ENCODE results near the gene COPB1.

The COPB1 gene

GRCh38 chr11:14425621-14426020, 74.0 kb downstream of the COPB1 start:
- no peak for FAIRE-seq

DNA sequence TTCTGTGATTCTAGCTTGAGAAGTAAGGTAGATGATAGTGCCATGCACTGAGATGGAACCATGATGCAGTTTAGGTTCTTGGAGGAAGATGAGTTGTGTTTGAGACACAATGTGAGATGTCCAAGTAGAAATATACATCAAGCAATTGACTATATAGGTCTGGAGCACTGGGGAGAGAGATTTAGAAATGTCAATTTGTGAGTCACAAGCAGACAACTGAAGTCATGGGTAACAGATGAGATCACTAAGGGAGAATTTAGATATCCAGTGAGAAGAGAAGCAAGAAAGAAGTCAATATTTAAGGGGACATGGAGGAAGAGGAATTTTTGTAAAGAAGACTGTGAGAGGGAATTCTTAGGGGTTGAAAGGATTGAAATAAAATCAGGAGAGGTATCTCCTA, 75.5 kb downstream of the COPB1 start:
- FAIRE-seq, result no peak

GRCh38 chr11:14423633-14424032, 76.0 kb downstream of the COPB1 start:
- FAIRE-seq, result no peak

GRCh38 chr11:14422814-14423182, 76.8 kb downstream of the COPB1 start:
- FAIRE-seq, result no peak

DNA sequence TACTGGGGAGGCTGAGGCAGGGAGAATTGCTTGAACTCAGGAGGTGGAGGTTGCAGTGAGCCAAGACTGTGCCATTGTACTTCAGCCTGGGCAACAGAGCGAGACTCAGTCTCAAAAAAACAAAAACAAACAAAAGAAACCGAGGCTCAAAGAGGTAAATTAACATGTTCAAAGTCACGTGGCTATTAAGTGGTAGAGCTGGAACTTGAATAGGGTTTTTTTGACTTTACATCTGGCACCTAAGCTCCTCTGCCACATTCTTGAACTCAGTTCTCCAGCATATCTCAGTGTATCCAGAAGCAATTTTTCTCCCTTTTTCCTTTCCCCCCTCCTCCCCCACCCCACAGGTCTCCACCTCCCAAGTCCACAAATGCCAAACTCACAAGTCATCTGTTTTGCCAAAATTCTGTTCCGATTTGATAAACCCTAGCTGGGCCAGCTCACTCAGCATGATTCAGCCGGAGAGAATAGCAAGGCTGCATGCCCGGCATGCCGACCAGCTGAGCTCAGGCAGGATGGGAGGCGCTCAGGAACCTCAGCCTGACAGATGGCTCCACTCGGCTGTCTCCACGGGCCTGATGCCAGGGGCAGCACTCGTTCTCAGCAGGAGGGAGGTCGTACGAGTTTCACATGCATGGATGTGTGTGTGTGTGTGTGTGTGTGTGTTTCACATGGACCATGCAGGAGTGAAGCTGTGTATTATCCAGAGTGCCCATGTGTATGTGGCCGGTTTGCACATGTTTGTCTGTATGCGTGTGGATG, 77.4 kb downstream of the COPB1 start:
- no peak for FAIRE-seq

- no peak for FAIRE-seq
These were observed 79.4 kb downstream of the COPB1 start for GRCh38 chr11:14420223-14420622.

DNA sequence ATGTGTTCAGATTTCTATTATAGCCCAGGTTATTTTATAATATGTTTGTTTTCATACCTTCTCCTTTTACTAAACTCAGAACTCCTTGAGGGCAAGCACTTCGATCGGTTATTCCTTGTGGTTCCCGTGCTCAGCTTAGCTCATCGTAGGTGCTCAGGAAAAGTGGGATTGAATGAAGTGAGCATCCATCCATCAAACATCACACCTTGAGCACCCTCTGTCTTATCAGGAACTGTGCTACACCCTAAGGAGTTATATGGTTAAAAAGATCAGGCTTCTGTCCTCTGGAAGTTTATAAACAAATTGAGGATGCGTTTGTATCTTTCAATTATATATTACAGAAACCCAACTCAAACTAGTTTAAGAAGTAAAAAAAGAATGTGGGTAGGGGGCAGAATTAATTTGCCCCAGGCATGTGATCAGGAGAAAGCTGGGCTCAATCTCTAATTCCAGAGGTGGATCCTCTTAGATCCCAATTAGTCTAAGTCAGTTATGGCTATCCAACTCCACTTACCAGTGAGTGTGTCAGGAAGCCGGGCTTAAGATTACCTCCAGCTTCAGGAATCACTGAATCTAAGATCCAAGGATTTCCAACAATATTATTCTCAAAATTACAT, 80.7 kb downstream of the COPB1 start:
- no peak for FAIRE-seq

- FAIRE-seq, result no peak
These were observed 81.8 kb downstream of the COPB1 start for GRCh38 chr11:14417617-14418374.

GRCh38 chr11:14417186-14417585, 82.4 kb downstream of the COPB1 start:
- FAIRE-seq, result no peak

DNA sequence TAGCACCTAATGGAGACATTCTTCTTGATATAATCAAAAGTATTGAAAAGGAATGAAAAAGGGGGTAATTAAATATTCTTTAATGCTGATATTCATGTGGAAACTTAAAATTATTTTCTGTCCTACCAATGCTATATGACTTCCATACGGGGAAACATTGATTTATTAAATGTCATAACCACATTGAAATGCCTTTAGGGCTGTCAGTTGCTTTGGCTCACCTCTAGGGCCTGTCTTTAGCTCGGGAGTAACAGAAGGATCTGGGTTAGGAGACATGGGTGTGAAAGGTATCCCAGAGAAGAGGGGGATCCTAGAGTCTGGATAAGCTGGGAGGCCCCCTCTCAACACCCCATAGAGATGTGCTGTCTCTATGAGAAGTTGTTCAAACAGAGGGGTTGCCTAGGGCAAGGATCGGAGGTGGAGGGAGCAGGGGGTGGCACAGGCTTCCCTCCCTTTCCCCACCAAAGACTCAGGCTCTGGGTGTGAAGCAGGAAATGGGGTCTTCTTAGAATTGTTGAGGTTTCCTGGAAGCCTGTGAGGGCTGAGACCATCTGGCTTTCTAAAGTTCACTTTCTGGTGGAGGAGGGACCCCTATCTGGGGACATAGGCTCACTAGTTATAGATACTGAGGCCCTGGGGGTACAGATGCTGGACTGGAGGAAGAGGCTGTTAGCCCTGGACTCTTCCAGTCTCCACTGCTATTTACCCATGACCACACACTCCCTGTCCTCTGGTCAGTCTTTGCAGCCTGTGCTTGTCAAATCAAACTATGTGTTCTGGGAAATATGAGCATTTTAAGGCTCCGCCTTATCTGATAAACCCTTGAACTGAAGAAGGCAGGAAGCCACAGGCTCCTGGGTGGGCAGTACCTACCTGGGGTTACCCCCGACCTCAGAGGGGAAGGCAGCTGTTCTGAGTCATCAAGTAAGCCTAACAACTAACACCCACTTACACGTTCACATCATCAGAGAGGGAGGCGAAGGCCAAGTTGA, 84.8 kb downstream of the COPB1 start:
- FAIRE-seq, result no peak

DNA sequence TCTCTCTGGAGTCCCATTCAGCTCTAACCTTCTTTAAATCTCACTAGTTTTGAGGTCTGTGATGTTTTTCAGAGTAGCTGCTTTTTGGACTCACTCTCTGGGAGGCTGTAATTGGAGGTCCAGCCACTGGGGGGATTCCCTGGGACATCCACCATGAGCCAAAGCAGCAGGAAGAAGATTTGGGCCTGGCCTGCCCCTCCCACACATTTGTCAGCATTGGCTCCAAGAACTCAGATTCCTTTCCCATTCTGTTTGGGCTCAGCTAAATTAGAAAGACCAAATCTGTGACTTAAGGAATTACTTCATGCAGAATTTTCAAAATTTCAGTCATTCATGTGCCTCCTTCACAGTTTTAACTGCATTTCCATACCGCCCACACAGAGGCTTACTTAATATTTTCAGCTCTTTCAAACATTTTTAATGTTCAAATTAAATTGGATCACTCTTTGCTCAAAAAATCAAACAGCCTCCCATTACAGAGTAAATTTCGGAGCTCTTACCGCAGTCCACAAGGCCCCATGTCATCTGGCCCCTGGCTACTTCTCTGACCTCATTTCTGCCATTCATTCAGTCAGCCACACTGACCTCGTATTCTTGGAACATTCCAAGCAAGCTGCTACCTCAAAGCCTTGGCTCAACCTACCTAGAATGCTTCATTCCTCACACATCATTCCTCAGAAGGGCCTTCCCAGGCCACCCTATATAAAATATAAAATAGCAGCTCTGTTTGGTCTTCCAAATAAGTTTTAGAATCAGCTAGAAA, 86.1 kb downstream of the COPB1 start:
- FAIRE-seq, result no peak

GRCh38 chr11:14411818-14412217, 87.8 kb downstream of the COPB1 start:
- FAIRE-seq, result no peak

DNA sequence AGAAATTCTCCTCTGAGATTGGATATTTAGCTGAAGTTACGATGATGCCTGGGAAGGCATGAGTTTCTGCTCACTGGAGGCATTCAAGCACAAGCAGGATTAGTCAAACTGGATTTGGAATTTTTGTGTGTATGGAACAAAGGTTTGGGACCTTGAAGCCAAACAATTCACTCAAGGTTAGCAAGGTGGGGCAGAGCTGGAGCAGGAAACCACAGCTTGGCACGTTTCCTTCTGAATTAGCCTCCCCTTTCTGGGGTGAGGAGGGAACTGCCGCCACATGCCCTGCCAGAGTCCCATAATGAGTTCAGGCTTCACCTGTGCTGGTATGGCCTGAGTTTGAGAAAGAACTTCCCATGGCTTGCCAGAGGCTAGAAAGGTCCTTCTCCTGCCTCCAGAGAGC, 89.7 kb downstream of the COPB1 start:
- FAIRE-seq, result no peak

DNA sequence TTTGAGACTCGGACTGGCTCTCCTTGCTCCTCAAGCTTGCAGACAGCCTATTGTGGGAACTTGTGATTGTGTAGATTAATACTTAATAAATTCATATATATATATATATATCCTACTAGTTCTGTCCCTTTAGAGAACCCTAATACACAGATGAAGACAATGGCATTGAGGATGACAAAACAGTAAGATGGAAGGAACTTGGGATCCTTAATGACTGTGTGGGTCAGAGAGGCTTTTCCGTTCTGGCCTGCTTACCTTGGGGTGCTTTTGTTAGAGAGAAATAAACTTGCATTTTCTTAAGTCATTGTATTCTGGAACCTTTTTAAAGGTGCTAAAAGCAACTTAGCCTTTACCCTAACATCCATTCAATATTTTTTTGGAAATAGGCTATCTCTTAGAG, 91.0 kb downstream of the COPB1 start:
- no peak for FAIRE-seq
